OCI-LY1 (cell line): ENCODE data around the gene UTS2R.

Source experiments
- EZH2 ChIP-seq: fragments of 200-600 bp; sonication (generic), shearing (Covaris generic); IDR thresholded peaks from 2 replicates; pipeline ENCODE4 v1.8.0; 2017; ENCODE audit warnings: borderline replicate concordance, mixed run types, mild to moderate bottlenecking, antibody characterized with exemption, low read length, moderate library complexity, mixed read lengths
- TF ChIP-seq, protein P1 (sequence below): fragments of 200-600 bp; sonication (generic), shearing (Covaris generic); IDR thresholded peaks from 2 replicates; pipeline ENCODE4 v1.5.1; 2017; ENCODE audit warnings: mild to moderate bottlenecking, antibody characterized with exemption, low read length, moderate library complexity, mixed read lengths

DNA sequence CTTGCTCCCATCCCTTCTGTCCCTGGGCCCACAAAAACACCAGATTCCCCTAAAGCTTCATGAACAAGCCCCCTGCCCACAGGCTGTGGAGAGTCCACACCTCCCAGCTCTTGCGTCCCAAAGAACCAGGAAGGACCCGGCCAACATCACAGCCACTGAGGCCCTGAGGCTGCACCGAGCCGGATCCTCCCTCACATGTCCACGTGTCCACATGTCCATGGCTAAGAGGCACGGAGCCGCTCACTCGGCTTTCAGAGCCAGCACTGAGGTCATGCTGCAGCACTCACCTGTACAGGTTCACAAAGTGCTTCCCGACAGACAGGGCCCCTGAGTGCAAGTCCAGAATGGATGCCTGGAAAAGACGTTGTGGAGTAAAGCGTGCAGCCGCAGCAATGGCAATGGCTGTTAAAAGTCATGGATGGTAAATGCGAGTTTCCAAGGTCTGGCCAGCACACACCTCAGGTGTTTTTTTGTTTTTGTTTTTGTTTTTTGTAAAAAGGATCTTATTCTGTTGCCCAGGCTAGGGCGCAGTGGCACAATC lies 34.6 kb downstream of the UTS2R start:
- TF ChIP-seq, protein P1, sequence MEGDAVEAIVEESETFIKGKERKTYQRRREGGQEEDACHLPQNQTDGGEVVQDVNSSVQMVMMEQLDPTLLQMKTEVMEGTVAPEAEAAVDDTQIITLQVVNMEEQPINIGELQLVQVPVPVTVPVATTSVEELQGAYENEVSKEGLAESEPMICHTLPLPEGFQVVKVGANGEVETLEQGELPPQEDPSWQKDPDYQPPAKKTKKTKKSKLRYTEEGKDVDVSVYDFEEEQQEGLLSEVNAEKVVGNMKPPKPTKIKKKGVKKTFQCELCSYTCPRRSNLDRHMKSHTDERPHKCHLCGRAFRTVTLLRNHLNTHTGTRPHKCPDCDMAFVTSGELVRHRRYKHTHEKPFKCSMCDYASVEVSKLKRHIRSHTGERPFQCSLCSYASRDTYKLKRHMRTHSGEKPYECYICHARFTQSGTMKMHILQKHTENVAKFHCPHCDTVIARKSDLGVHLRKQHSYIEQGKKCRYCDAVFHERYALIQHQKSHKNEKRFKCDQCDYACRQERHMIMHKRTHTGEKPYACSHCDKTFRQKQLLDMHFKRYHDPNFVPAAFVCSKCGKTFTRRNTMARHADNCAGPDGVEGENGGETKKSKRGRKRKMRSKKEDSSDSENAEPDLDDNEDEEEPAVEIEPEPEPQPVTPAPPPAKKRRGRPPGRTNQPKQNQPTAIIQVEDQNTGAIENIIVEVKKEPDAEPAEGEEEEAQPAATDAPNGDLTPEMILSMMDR = no peak
- TF ChIP-seq EZH2 = no peak
